ENCODE data around the gene ITPKB. TPM values are rescaled to one million over a fixed set of nuclear protein-coding genes. Genes with fewer than 3 reads are reported as not detected.
"Not testable (repeated sequence)": the region's sequence is repeated elsewhere in the genome, so short reads cannot be mapped to it uniquely, and the experiment has no call there.

The ITPKB gene
- total and polyA plus RNA-seq, 9 donors, result 10.2 to 32.4 (median 23.5) TPM

DNA sequence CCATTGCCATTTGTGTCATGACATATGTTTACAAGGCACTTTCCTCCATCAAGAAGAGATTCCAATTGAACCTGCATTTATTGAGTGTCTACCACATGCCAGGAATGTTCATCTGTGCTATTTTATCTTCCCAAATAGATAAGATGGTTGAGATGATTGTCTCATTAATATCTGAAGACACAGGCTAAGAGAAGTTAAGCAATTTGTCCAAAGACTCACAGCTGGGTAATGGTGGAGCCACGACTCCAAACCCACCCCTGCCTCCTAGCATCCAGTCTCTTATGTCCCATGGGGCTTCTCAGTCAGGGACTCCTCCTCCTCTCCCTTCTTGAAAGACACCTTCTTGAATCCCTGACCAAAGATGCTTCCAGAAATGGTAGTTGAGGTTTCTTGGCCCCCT lies 122.4 kb downstream of the ITPKB start:
- H3K27me3 ChIP-seq (ENCODE audit: control insufficient read depth, insufficient read depth, low read length), result no peaks in the 10 kb centered on the region
- H3K4me3 ChIP-seq (ENCODE audit: low read length), result no peak overlapping the region
- WGBS (ENCODE audit: insufficient coverage), result no CpG with 5 or more reads among the region's 1 CpG
- H3K36me3 ChIP-seq (ENCODE audit: control insufficient read depth, insufficient read depth, low read length), result no peaks in the 10 kb centered on the region
- DNase-seq, result no peak
- H3K9me3 ChIP-seq (replicated peaks; ENCODE audit: control insufficient read depth, low read depth, low read length), result peaks cover 2% of the 10 kb centered on the region
- H3K4me1 ChIP-seq (ENCODE audit: control insufficient read depth, insufficient read depth, low read length), result no peaks in the 10 kb centered on the region
- no peak overlapping the region for H3K27ac ChIP-seq (ENCODE audit: low read length)

DNA sequence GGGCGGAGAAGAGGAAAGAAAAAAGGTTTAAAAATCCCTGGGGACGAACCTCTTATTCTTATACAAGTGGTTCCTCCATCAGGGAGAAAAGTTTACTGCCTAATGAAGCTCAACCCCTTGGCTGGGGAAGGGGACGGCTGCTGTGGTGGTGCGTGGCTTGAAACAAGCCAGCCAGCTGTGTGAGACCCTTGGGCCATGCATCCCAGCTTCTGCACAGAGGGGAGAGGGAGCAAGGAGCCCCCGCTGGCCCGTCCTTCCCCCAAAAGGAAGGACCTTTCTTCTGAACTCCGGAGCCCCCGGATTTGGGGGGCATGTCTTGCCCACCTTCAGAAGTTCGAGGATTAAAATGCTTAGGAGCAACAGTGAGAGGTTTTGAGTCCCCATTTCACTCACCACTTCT lies 123.2 kb downstream of the ITPKB start:
- no peaks in the 10 kb centered on the region for H3K9me3 ChIP-seq (replicated peaks; ENCODE audit: control insufficient read depth, low read depth, low read length)
- no peaks in the 10 kb centered on the region for H3K4me1 ChIP-seq (ENCODE audit: control insufficient read depth, insufficient read depth, low read length)
- H3K27ac ChIP-seq (ENCODE audit: low read length), result no peak overlapping the region
- H3K27me3 ChIP-seq (ENCODE audit: control insufficient read depth, insufficient read depth, low read length), result no peaks in the 10 kb centered on the region
- no peaks in the 10 kb centered on the region for H3K36me3 ChIP-seq (ENCODE audit: control insufficient read depth, insufficient read depth, low read length)
- no peak for DNase-seq
- 85% methylated on average over 4 of the region's 9 CpGs for WGBS (ENCODE audit: insufficient coverage)
- no peak overlapping the region for H3K4me3 ChIP-seq (ENCODE audit: low read length)

DNA sequence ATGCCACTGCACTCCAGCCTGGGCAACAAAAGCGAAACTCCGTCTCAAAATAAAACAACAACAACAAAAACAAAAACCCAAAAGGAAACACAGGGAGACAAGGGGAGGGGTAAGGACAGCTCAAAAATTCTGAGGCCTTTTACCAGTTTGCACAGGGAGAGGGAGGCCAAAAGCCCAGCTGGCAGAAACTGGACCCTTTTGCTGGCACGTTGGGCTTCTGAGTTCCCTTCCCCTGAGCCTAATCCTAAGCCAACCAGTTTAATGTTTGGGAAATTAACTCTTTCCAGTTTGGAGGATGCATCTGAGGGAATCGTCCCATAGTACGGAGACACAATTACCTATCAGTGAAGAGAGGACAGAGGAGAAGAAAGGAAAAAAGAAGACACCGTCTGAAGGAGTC lies 127.1 kb downstream of the ITPKB start:
- H3K27ac ChIP-seq (ENCODE audit: low read length); H3K9me3 ChIP-seq (replicated peaks; ENCODE audit: control insufficient read depth, low read depth, low read length); H3K27me3 ChIP-seq (ENCODE audit: control insufficient read depth, insufficient read depth, low read length); H3K36me3 ChIP-seq (ENCODE audit: control insufficient read depth, insufficient read depth, low read length); H3K4me1 ChIP-seq (ENCODE audit: control insufficient read depth, insufficient read depth, low read length); H3K4me3 ChIP-seq (ENCODE audit: low read length); DNase-seq: not testable (repeated sequence)
- WGBS (ENCODE audit: insufficient coverage), result 81% methylated on average over 3 of the region's 6 CpGs

DNA sequence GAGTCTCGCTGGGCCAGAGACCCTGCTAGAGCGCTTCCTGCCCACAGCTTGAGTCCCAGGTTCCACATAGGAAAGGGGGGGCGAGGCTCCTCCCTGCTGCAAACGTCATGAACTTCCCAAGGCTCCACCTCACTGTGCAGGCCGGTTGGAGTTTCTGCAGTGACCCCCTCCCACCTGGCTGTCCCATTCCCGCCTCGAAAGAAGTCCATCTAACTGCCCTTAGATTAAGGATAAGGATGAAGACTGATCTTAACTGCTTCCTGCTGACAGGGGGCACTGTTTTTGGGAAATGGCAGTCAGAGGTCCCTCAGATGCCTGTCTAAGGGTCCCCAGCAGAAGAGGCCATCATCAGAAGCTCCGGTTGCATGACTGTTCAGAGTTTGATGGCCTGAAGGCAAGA lies 127.8 kb downstream of the ITPKB start:
- WGBS (ENCODE audit: insufficient coverage), result 83% methylated on average over 3 of the region's 8 CpGs

DNA sequence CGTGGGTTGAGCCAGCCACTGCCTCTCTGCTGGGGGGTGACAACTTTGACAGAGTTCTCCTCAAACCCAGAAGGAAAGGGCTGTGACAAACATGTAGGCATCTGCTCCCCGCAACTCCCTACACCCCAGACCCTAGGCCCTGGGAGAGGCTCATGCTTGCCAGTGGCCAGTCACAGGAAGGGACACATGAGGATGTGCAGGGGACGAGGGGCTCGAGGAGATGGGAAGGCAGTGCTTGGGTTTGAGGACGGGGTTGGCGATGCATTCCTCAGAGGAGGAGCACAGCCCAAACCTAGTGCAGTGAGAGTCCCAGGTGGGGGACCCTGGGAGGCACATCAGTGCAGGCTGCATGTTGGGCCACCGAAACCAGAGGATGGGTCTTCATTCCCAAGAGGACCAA lies 128.4 kb downstream of the ITPKB start:
- Histone ChIP-seq H3K27me3 (ENCODE audit: control insufficient read depth, insufficient read depth, low read length) (no peaks in the 10 kb centered on the region), H3K36me3 (ENCODE audit: control insufficient read depth, insufficient read depth, low read length) (no peaks in the 10 kb centered on the region), H3K4me3 (ENCODE audit: low read length) (no peak overlapping the region), H3K27ac (ENCODE audit: low read length) (no peak overlapping the region), H3K9me3 (replicated peaks; ENCODE audit: control insufficient read depth, low read depth, low read length) (no peaks in the 10 kb centered on the region), H3K4me1 (ENCODE audit: control insufficient read depth, insufficient read depth, low read length) (peaks cover 21% of the 10 kb centered on the region)
- 92% methylated on average over 5 of the region's 7 CpGs for WGBS (ENCODE audit: insufficient coverage)
- no peak for DNase-seq

More for the DNA sequence above, 127.8 kb downstream of the ITPKB start:
- no peaks in the 10 kb centered on the region for H3K36me3 ChIP-seq (ENCODE audit: control insufficient read depth, insufficient read depth, low read length)
- no peak overlapping the region for H3K4me3 ChIP-seq (ENCODE audit: low read length)
- DNase-seq, result no peak
- no peaks in the 10 kb centered on the region for H3K27me3 ChIP-seq (ENCODE audit: control insufficient read depth, insufficient read depth, low read length)
- H3K4me1 ChIP-seq (ENCODE audit: control insufficient read depth, insufficient read depth, low read length), result peaks cover 15% of the 10 kb centered on the region
- H3K27ac ChIP-seq (ENCODE audit: low read length), result no peak overlapping the region
- no peaks in the 10 kb centered on the region for H3K9me3 ChIP-seq (replicated peaks; ENCODE audit: control insufficient read depth, low read depth, low read length)

DNA sequence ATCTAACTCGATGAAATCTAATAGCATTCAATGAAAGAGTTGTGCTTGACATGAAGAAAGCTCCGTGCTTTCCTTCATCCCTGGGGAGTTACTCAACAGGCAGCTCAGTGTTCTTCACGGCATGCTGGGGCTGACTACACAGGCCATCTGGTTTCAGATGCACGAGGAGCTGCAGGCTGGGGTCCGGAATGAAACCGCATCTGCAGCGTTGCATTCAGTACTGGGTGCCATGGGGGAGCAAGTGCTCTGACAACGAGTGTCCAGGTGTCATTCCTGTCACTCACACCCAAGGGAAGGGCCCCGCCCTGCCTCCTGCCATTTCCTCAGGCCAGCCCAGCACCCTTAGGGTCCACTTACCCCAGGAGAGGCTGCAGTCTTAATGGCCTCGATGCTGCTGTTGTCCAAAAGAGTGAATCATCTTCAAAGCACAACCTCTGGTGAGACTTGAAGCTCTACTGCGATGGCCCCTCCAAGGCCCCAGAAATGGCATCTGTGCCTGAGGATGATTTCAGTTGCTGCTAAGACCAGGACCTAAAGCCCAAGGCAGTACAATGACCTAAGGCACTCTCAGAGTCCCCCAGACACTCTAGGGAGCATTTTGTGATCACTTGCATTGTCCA lies 129.1 kb downstream of the ITPKB start:
- peak; percentile 64 for DNase-seq
- H3K4me1 ChIP-seq (ENCODE audit: control insufficient read depth, insufficient read depth, low read length), result peaks cover 29% of the 10 kb centered on the region
- H3K27ac ChIP-seq (ENCODE audit: low read length), result no peak overlapping the region
- 41% methylated on average over 10 of the region's 11 CpGs for WGBS (ENCODE audit: insufficient coverage)
- H3K9me3 ChIP-seq (replicated peaks; ENCODE audit: control insufficient read depth, low read depth, low read length), result no peaks in the 10 kb centered on the region
- no peak overlapping the region for H3K4me3 ChIP-seq (ENCODE audit: low read length)
- H3K36me3 ChIP-seq (ENCODE audit: control insufficient read depth, insufficient read depth, low read length), result no peaks in the 10 kb centered on the region
- no peaks in the 10 kb centered on the region for H3K27me3 ChIP-seq (ENCODE audit: control insufficient read depth, insufficient read depth, low read length)

DNA sequence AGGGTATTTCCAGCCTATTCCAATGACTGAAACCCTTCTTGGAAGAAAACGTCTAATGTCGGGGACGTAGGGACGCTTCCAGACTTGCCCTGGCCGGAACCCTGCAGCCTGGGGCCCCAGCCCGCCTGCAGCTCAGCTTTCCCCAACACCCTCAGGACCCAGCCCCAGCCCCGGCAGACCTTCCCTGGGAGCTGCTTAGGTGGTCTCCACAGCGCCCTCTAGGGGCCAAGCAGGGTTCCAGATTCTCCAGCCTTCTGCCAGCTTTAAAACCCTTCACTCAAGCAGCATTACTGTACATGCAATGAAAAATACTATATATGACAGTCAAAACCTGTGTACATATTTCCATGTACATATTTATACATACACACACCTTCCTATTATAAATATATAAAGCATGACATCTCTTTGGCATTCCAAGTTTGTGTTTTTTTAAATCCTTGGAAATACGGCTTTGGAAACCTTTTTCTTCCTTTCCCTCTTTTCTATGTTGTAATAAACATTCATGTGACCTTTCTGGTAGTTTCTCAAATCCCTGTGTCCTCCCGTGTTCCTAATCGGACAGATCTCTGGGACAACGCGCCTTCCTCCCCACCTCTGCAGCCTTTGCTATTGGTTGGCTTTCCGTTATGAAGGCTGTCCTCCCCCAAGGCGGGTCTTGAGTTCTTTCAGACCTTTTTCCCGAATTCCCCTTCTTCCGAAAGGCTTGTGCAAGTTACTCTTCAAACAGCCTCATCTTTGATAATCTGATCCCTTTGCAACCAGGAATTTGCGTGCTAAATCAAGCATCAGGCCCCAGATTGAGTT lies 130.2 kb downstream of the ITPKB start:
- Histone ChIP-seq H3K27me3 (ENCODE audit: control insufficient read depth, insufficient read depth, low read length) (no peaks in the 10 kb centered on the region), H3K4me3 (ENCODE audit: low read length) (no peak overlapping the region), H3K9me3 (replicated peaks; ENCODE audit: control insufficient read depth, low read depth, low read length) (no peaks in the 10 kb centered on the region), H3K27ac (ENCODE audit: low read length) (no peak overlapping the region), H3K4me1 (ENCODE audit: control insufficient read depth, insufficient read depth, low read length) (peaks cover 39% of the 10 kb centered on the region), H3K36me3 (ENCODE audit: control insufficient read depth, insufficient read depth, low read length) (no peaks in the 10 kb centered on the region)
- peak; percentile 67 for DNase-seq
- 61% methylated on average over 13 of the region's 18 CpGs for WGBS (ENCODE audit: insufficient coverage)

DNA sequence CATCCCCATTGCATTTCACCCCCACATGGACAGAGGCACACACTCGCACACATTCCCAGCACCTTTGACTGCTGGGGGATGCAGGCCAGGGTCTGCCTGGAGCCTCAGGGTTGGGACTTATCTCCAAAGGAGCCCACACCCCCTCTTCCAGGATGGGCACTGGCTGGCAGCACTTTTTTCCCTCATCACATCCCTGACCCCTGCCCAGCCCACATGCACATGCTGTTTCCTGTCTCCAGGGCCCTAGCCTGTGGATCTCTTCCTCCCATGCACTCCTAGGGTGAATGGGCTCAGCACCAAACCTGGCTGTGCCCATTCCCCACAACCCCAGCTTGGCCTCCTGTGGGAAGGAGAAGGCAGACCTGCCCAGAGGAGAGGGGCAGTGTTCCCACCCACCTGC lies 131.3 kb downstream of the ITPKB start:
- Histone ChIP-seq H3K9me3 (replicated peaks; ENCODE audit: control insufficient read depth, low read depth, low read length) (no peaks in the 10 kb centered on the region), H3K4me3 (ENCODE audit: low read length) (no peak overlapping the region), H3K27me3 (ENCODE audit: control insufficient read depth, insufficient read depth, low read length) (no peaks in the 10 kb centered on the region), H3K4me1 (ENCODE audit: control insufficient read depth, insufficient read depth, low read length) (peaks cover 49% of the 10 kb centered on the region), H3K36me3 (ENCODE audit: control insufficient read depth, insufficient read depth, low read length) (no peaks in the 10 kb centered on the region), H3K27ac (ENCODE audit: low read length) (no peak overlapping the region)
- DNase-seq, result no peak
- WGBS (ENCODE audit: insufficient coverage), result 88% methylated on average over 1 of the region's 1 CpG

DNA sequence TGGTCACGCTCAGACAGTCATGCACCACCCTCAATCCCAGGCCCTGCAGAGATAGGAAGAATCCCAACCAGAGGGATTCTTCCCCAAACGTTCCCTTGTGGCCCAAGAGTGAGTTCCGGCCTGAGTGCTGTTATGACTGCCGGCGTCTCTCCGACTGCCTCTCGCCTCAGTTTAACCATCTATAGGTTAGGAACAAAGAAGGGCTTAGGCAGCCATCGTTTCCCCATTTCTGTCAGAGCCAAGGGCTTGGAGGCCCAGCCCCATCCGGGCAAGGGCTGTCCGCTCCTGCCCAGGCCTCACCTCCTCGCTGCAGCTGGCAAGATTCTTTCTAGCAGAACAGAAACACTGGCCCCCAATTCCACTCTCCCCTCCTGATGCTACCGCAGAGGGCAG lies 131.8 kb downstream of the ITPKB start:
- no peaks in the 10 kb centered on the region for H3K27me3 ChIP-seq (ENCODE audit: control insufficient read depth, insufficient read depth, low read length)
- no peak overlapping the region for H3K27ac ChIP-seq (ENCODE audit: low read length)
- peaks cover 54% of the 10 kb centered on the region for H3K4me1 ChIP-seq (ENCODE audit: control insufficient read depth, insufficient read depth, low read length)
- no peaks in the 10 kb centered on the region for H3K9me3 ChIP-seq (replicated peaks; ENCODE audit: control insufficient read depth, low read depth, low read length)
- H3K36me3 ChIP-seq (ENCODE audit: control insufficient read depth, insufficient read depth, low read length), result no peaks in the 10 kb centered on the region
- WGBS (ENCODE audit: insufficient coverage), result 89% methylated on average over 11 of the region's 12 CpGs
- H3K4me3 ChIP-seq (ENCODE audit: low read length), result no peak overlapping the region
- DNase-seq, result no peak

DNA sequence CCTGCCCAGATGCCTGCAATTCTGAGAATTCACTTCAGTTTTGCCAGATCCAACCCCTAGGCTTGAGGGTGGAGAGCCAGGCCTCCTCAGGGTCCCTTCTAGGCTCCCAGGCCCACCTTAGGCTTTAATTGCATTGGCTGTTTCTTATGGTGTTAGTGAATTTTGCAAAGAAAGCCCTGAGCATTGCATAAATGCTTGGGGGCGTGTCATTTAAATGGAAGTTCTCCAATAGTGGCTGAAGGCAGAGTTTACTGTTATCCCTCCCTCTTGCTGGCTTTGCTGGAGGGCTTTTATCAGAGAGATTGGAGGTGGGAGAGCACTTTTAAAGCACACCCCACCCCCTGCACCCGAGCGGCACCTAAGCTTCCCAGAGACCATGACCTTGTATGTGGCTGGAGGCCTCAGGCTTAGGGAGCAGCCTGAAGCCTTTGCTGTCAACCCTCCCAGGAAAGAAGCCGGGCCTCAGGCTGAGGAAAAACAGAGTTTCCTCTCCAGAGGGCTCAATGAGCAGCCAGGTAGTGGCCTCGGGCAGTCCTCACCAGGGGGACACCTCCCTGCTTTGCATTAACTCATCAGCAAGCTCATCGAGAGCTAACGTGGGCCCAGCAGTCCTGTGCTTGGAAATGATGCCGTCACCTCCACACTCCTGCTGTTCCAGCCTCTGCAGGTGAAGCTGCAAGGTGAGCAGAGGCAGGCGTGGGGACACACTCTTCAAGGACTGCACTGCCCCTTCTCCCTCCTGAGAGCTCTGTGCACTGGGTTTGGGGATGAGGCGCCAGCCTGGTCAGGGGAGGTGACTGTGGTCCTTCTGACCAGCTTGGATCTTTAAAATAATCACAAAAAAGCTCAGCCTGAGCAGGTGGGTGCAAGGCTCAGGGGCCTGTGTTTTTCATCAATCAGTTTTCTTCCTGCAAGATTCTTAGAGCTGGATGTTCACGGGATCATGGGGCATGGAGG lies 132.5 kb downstream of the ITPKB start:
- H3K36me3 ChIP-seq (ENCODE audit: control insufficient read depth, insufficient read depth, low read length), result no peaks in the 10 kb centered on the region
- H3K27ac ChIP-seq (ENCODE audit: low read length), result no peak overlapping the region
- no peak overlapping the region for H3K4me3 ChIP-seq (ENCODE audit: low read length)
- H3K9me3 ChIP-seq (replicated peaks; ENCODE audit: control insufficient read depth, low read depth, low read length), result no peaks in the 10 kb centered on the region
- DNase-seq, result peak; percentile 61
- H3K27me3 ChIP-seq (ENCODE audit: control insufficient read depth, insufficient read depth, low read length), result no peaks in the 10 kb centered on the region
- 64% methylated on average over 6 of the region's 11 CpGs for WGBS (ENCODE audit: insufficient coverage)
- peaks cover 61% of the 10 kb centered on the region for H3K4me1 ChIP-seq (ENCODE audit: control insufficient read depth, insufficient read depth, low read length)
